C1 segment of cervical spinal cord (tissue), 14 donors: ENCODE results near the gene BTBD17.

ENCODE experiments used
- DNase-seq, 14 donors: peaks; one replicate each; lab custom pipeline; 2025; lab: John Stamatoyannopoulos, UW

BTBD17 gene

DNA sequence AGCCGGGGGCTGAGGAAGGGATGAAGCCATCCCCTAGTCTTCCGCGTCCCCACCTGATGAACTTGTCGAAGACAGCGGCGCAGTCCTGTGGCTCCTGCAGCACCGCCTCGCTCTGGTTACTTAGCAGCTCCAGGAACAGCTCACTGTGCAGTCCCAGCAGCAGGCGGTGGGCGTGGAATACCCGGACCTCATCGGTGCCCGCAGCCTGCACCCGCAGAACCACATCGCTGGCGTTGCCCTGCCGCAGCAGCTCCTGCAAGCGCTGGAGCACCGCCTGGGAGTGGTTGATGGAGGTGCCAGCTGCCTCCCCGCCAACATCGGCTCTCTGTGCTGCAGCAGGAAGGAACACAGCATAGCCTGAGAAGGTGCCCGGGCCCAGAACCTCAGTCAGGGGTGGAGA, 1.8 kb downstream of the BTBD17 start:
- DNase-seq: no peak

DNA sequence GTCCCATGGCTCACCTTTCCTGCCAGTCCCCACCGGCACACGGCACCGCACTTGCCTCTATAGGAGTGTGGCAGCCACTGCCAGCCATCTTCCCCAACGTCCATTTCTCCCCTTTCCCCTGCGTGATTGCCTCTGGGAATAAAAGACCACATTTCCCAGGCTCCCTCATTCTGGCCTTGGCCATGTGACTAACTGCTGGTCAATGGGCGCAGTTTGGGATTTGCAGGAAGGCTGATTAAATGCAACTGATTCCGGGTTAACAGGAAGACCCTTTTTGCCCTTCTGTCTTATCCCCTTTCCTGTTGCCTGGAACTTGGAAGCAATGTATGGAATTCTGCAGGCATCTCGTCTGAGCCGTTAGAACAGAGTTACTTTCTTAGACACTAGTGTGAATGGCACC, 3.0 kb downstream of the BTBD17 start:
- no peak for DNase-seq

DNA sequence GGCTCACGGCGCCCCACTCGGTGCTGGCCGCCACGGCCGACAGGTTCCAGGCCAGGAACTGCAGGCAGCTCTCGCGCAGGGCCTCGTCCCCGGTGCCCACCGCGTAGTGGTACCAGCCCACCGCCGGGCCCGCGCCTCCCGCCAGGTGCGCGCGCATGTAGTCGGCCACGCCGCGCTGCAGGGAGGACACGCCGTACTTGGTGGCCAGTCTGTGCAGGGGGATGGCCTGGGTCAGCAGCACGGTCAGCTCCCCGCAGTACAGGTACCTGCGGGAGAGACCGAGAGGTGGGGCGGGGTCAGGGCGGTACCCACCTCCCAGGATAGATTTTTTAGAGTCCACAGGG, 4.2 kb downstream of the BTBD17 start:
- no peak for DNase-seq

DNA sequence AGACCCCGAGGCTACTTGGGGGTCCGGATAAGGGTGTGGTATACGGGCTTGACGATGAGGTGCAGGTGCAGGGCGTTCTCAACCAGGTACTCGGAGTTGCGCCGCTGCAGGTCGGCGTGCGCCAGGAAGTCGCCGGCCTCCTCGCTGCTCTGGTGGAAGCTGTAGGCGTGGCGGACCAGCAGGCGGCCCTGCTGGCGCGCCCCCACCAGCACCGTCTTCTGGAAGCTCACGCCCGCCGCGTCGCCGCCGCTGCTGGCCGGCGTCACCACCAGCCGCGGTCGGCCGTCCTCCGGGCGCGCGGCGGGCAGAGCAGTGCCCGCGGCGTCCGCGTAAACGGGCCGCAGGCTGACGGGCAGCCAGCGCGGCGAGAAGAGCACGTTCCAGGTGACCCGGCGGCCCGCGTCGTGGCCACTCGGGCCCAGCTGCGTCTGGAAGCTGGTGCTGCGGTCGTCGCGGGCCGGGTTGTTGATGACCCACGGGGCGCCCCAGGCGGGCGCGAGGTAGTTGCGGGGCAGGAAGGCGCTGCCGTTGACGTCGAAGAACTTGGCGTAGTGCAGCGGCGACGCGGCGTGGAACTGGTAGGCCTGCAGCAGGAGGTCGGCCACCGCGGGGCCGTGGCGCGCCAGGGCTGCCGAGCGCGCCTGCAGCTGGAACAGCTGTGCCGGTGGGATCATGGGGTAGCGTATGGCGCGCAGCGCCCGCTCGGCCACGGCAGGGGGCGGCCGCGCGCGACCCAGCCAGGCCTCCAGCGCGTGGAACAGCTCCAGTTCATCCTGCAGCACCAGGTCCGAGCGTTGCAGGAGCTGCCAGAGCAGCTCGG, 4.8 kb downstream of the BTBD17 start:
- DNase-seq: no peak

DNA sequence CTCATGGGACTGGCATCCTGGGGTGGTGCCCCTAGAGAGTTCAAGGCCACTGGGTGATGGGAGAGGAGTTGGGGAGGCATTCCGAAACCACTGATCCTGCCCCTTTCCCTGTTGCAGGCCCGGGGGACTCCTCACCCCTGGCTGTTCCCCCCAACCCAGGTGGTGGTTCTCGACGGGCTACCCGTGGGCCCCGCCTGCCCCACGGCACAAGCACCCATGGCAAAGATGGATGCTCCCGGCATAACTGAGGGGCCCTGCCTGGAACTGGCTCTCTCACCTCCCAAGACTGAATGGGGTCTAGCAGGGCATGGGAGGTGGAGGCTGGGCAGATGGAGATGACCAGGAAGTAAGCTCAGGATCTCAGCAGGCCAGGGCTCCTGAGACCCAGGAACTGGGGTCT, 6.6 kb downstream of the BTBD17 start:
- no peak for DNase-seq

DNA sequence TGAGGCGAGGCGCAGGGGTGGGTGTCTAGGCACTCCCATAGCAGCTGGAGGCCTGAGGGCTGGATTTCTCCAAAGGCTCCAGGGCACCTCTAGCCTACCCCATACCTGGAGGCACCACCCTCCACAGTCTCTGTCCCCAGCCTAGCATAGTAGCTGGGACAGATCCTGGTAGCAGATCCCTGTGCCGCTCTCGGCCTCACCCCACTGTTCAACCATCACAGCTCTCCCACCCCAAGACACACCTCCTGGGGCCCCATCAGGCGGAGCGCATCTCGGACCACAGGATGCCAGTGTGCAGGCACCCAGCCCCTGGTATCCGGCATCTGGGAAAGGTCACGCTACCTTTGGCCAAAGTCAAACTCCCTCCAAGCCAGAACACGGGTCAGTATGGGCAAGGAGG, 7.1 kb downstream of the BTBD17 start:
- DNase-seq: no peak

DNA sequence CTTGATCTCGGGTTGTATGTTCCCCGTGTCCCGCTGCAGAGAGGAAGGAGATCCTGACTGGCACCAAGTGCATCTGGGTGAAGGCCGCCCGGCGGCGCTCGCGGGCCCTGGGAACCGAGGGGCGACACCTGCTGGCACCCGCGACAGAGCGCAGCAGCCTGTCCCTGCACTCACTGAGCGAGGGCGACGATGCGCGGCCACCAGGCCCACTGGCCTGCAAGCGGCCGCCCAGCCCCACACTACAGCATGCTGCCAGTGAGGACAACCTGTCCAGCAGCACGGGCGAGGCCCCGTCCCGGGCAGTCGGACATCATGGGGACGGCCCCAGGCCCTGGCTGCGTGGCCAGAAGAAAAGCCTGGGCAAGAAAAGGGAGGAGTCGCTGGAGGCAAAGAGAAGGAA, 7.5 kb downstream of the BTBD17 start:
- DNase-seq: peak in 1 of 14 donors; percentile 20

DNA sequence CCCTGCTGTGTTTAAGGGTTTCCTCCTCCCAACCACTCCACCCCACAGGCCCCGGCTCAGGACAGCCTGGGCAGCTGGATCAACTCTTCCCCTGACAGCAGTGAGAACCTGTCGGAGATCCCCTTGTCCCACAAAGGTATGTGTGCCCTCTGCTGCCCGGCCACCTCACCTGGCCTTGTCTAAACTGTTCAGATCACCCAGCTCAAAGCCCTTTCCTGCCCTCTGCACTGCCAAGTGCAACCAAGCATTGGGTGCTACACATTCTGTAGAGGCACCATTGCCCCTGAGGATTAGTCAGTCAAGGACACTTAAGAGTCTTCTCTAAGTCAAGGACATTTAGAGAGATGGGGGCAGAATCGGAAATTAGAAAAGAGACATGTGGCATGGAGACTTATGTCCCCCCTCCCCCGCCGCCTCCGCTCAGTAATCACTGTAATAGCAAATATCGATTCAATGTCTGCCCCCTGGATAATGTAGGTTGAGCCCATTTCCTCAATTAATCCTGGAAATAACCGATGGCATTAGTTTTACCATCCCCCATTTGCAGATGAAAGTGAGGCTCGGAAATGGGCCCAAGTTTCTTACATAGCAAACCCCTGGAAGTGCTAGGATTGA, 8.1 kb downstream of the BTBD17 start:
- no peak for DNase-seq

DNA sequence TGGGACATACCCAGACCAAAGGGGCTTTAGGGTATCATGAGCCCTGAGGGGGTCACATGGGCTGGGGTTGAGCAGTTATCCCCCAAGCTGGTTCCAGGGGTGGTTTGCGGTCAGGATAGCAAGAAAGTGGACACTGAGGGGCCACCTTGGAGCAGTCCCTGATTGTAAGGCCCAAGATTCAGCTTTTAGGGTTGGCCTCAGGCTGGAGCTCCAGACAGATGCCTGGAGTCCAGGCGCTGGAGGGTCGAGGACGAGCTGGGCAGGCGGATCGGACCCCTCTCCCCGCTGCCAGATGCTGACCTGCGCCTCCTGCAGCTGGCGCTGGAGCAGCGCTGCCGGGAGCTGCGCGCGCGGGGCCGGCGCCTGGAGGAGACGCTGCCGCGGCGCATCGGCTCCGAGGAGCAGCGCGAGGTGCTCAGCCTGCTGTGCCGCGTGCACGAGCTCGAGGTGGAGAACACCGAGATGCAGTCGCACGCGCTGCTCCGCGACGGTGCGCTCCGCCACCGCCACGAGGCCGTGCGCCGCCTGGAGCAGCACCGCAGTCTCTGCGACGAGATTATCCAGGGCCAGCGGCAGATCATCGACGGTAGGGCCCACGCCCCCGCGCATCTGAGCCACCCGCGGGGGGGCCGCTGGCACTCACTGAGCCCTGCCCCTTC, 10.0 kb downstream of the BTBD17 start:
- no peak for DNase-seq

DNA sequence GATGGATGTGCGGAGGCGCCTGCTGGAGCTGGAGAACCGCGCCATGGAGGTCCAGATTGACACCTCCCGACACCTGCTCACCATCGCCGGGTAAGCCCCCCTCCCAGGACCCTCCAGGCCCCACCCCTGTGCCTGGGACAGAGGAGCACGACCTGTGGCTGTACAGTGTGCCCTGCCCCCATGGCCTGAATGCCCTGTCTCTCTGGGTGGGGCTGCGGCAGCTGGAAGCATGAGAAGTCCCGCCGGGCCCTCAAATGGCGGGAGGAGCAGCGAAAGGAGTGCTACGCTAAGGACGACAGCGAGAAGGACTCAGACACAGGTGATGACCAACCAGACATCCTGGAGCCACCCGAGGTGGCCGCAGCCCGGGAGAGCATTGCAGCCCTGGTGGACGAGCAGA, 11.2 kb downstream of the BTBD17 start:
- DNase-seq: no peak

DNA sequence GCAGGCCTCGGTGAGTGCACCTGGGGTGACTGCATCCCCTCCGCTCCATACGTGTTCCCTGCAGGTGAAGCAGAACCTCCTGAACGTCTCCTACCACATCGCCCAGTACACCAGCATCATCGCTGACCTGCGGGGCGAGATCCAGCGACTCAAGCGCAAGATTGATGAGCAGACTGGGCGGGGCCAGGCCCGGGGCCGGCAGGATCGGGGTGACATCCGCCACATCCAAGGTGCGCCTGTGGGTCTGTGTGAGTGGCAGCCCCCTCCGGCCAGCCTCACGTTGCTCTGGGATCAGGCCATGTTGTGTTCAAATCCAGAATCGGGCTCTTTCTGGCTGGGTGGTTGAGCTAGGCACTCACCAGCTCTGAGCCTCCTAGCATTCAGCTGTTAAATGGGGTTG, 12.5 kb downstream of the BTBD17 start:
- no peak for DNase-seq

DNA sequence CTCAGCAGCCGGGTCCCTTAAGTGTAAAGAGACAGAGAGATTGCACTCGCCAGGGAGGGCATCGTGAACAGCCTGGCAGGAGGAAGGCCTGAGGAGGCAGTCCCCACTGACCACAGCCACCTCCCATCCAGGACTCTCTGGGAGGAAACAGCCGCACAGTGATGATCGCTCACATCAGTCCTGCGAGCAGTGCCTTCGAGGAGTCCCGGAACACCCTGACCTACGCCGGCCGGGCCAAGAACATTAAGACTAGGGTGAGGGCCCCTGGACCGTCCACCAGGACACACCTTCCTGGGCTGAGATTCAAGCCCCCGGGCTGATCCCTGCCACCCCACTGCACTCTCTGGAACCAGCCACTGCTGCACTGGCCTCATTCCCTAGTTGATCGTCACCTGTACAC, 14.0 kb downstream of the BTBD17 start:
- DNase-seq: no peak

DNA sequence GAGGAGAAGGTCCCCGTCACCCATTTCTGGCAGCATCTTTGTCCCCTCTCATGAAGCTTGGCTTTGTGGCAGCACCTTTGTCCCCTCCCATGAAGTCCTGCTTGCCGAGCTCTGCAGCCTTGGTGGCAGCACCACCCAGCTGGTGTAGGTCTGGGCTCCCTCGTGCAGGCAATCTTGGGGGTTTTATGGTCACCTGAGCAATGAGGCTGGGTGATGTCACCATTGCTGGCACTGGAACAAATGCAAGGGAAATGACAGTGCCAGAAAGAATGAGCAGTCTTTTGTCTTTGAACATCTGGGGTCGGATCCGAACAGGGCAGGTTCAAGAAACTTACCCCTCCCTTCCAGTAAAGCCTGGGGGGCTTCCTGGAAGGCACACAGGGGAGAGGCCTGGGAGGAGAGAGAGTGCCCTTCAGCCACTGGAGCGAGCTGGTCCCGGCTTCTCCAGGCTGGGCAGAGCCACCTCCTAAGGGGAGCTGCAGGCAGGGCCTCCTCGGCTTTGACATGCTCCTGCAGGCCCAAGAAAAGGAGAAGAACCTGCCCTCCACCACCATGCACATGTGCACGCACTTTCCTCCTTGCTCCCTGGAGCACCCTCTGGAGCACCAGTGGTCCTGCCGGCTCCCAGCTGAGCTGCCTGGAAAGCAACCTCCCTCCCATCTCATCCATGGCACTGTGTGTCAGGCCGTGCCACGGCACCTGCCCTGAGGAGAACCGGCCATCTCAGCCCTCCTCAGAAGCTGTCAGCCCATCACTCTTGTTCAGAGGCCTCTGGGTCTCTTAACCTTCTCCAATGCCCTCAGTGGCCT, 16.0 kb downstream of the BTBD17 start:
- DNase-seq: no peak

DNA sequence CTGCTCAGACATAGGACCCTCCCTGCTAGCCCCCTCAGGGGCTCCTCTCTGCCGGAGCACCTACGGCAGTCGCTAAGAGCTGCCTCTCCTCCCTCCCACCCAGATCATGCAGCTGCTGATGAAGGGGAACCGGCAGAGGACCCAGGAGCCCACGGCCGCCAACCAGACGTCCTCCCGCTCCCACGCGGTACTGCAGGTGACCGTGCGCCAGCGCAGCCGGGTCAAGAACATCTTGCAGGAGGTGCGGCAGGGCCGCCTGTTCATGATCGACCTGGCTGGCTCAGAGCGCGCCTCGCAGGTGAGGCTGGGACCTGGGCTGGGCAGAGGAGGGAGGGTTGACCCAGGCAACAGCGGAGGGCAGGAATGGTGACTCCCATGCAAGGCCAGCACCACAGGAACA, 17.0 kb downstream of the BTBD17 start:
- DNase-seq: no peak

DNA sequence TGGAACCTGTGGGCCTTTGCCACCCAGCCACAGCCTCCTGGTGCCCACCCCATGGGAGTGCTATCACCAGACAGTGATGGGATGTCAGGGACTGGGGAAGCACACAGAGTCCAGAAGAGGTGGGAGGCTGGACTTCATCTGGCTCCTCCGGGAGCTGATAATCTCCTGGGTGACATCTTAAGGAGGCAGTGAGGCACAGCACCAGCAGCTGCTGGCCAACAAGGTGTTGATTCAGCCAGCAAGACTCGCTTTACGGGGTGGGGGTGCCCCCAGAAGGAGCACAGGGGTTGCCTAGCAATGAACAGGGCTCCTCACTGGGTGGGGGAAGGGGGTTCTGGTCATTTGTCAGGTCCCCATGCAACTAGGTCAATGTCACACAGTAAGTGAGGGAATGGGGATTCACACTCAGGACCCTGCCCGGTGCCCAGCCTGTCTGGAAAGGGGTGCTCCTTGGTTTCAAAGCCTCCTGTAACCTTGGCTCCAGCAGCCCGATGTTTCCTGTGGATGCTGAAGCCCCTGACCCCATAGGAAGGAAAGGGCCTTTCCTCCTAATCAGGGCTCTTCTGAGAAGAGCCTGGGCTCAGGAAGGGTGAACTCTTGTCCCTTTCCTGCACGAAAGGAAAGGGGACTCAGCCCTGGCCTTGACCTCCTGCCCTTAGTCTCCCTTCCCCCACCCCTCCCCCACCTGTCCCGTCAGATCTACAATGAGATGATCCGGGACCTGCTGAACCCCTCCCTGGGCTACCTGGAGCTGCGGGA, 18.0 kb downstream of the BTBD17 start:
- no peak for DNase-seq

DNA sequence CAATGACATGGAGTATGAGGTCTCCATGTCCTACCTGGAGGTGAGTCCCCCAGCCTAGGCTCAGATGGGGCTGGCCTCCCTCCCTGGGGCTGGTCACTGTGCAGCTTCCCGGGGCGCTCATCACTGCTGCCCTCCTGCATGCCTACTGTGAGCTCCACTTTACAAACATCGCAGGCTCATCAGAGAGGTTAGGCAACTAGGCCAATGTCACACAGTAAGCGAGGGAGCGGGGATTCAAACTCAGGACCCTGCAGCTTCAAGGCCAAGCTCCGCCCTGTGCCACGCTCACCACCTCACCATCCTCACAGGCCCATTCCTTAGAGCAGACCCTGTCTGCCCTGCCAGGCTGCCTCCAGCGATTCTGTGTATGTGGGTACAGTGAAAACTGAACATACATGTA, 18.5 kb downstream of the BTBD17 start:
- no peak for DNase-seq

DNA sequence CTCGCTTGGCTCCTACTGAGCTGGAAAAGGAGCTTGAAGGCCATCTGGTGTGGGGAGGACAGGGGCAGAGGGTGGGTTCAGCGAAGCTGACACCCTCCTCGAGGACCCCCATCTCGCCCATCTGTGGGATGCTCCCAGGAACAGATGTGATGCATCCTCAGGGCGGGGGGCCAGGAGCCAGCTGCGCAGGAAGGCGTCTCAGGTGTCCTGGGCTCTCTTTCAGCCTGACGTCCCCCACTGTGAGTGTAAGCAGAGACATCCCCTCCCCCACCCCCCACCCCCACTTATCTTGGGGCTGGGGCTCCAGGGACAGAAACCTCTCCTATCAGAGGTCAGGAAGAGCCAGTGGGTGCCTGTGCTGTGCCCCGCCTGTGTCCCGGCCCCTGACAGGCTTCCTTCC, 19.4 kb downstream of the BTBD17 start:
- no peak for DNase-seq

DNA sequence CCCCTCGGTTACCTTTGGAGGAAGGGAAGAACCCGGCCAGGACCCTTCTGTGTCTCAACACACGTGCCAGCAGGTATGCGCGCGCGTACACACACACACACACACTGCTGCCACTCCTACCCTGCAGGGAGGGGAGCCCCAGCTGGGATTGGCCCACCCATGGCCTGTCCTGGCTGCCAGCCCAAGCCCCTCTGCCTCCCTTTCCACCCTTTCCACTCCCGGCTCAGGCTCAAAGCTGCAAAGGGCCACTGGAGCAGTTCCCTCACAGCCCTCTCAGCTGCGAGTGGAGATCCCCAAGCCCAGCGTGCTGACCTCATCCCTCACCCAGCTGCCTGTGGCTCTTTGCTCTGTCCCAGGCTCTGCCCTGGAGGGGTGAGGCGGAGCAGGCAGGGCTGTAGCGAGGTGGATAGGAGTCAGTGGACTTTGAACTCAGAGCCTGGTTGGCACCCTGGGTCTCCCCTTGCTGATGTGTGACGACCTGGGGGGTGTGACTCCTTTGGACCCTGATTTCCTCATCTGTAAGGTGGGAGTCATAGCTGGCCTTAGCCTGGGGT, 21.1 kb downstream of the BTBD17 start:
- DNase-seq: peak in 6 of 14 donors; percentile 6 to 53 (median 22)

DNA sequence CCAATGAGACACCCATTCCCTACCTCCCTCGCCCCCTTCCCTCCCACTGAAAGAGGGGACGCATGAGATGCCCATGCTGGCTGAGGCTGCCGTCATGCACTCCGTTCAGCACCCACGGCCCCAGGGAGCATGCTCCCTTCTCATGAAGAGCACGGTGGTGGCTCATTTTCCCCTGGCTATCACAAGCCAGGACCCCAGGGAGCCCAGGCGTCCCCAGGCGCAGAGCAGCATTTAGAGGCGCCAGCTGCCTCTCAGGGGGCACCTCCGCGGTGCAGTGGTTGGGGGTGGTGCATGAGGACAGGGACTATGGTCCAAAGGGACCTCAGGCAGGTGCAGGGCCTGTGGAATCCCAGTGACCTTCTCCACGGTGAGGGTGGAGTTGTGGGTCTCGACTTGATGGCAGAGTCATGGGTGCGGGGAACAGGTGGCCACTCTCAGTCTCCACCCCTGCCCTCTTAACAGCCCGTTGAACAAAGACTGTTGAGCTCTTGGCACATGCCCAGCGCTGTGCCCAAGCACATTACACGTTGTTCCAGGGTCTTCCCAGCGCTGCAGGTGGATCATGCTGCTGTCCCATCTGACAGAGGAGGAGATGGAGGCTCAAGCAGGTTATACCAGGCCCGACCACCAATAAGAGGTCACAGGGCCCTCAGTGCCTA, 22.0 kb downstream of the BTBD17 start:
- DNase-seq: no peak

DNA sequence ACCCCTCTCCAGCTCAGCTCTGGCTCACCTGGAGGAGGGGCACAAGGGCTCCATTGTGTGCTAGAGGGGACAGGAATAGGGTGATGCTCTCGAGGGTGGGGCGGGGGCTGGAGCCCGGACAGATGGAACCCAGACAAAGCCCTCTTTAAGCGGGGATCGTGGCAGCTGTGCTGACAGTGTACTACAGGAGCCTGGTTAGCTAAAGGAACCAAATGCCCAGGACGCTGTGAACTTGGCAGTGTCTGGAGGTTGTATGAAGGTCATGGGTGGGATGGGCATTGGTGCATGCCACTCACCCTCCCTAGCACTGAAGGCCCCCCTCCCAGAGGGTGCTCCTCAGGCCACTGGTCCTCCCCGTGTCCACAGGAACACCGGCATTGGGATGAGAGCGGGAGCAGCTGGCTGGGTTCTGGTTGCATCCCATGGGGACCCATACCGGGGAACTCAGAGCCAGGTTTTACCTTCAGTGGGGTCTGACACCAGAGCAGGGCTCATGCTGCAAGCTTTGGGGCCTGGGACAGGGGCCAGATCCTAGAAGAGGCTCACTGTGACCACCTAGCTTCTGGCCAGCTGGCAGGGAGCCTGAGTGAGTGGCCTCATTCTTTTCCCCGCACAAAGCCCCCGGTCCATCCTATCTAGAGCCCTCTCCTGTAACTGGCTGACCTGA, 23.7 kb downstream of the BTBD17 start:
- peak in 10 of 14 donors; percentile 15 to 81 (median 46) for DNase-seq
